Measurements from ENCODE around the gene ARID1B.

Gene ARID1B

GRCh38 chr6:156897907-156898531 lies 120.8 kb downstream of the ARID1B start:
- peaks cover 46% of the 10 kb centered on the region for H3K79me2 ChIP-seq (ENCODE audit: insufficient read depth, low read length)

GRCh38 chr6:156899071-156899470 lies 121.9 kb downstream of the ARID1B start:
- H3K4me3 ChIP-seq (ENCODE audit: insufficient read depth, low read length, poor library complexity, severe bottlenecking): no peak overlapping the region
- H3K27me3 ChIP-seq (ENCODE audit: low read length): no peaks in the 10 kb centered on the region
- peaks cover 9% of the 10 kb centered on the region; the same call in 1 of the 2 replicates for H3K36me3 ChIP-seq (ENCODE audit: low read length)
- peaks cover 36% of the 10 kb centered on the region for H3K79me2 ChIP-seq (ENCODE audit: insufficient read depth, low read length)
- no peak overlapping the region for H3K9ac ChIP-seq (ENCODE audit: low read length)
- no peaks in the 10 kb centered on the region for H4K20me1 ChIP-seq (ENCODE audit: low read depth, low read length)
- H3K9me3 ChIP-seq (ENCODE audit: insufficient read depth, low read length): no peaks in the 10 kb centered on the region
- H3F3A ChIP-seq (ENCODE audit: insufficient read depth): no peaks in the 10 kb centered on the region; the same call in 1 of the 2 replicates
- H3K9me2 ChIP-seq (replicated peaks; ENCODE audit: insufficient read depth, low read length): no peaks in the 10 kb centered on the region
- no peak overlapping the region for H2AFZ ChIP-seq (ENCODE audit: low read depth, low read length, severe bottlenecking)
- H3K4me2 ChIP-seq (ENCODE audit: low read depth, low read length, poor library complexity, severe bottlenecking): no peak overlapping the region
- no peak for TF ChIP-seq EZH2phosphoT487 (conservative IDR thresholded peaks at IDR 0.05; ENCODE audit: low read length)
- no peak for TF ChIP-seq CTCF (IDR thresholded peaks at IDR 0.05; ENCODE audit: insufficient read depth, low read length, poor library complexity, severe bottlenecking)
- no peak overlapping the region for H3K27ac ChIP-seq (ENCODE audit: low read depth, low read length)

More at GRCh38 chr6:156897907-156898531, 120.8 kb downstream of the ARID1B start:
- Histone ChIP-seq H3K9ac (ENCODE audit: low read length) (no peak overlapping the region), H2AFZ (ENCODE audit: low read depth, low read length, severe bottlenecking) (no peak overlapping the region), H3K4me2 (ENCODE audit: low read depth, low read length, poor library complexity, severe bottlenecking) (no peak overlapping the region), H3K27me3 (ENCODE audit: low read length) (no peaks in the 10 kb centered on the region), H3K9me2 (replicated peaks; ENCODE audit: insufficient read depth, low read length) (no peaks in the 10 kb centered on the region), H3F3A (ENCODE audit: insufficient read depth) (no peaks in the 10 kb centered on the region; the same call in 1 of the 2 replicates), H3K4me3 (ENCODE audit: insufficient read depth, low read length, poor library complexity, severe bottlenecking) (no peak overlapping the region), H3K9me3 (ENCODE audit: insufficient read depth, low read length) (no peaks in the 10 kb centered on the region), H3K27ac (ENCODE audit: low read depth, low read length) (no peak overlapping the region), H3K36me3 (ENCODE audit: low read length) (peaks cover 9% of the 10 kb centered on the region; the same call in 1 of the 2 replicates), H4K20me1 (ENCODE audit: low read depth, low read length) (0 out of 2 replicates have a peak, but pooled peaks cover 6% of the 10 kb centered on the region)
- TF ChIP-seq CTCF (IDR thresholded peaks at IDR 0.05; ENCODE audit: insufficient read depth, low read length, poor library complexity, severe bottlenecking) (no peak), EZH2phosphoT487 (conservative IDR thresholded peaks at IDR 0.05; ENCODE audit: low read length) (no peak)

GRCh38 chr6:156899532-156900135 lies 122.5 kb downstream of the ARID1B start:
- H3K79me2 ChIP-seq (ENCODE audit: insufficient read depth, low read length): peaks cover 35% of the 10 kb centered on the region
- H3K9me3 ChIP-seq (ENCODE audit: insufficient read depth, low read length): no peaks in the 10 kb centered on the region
- H3K27me3 ChIP-seq (ENCODE audit: low read length): no peaks in the 10 kb centered on the region
- H3K36me3 ChIP-seq (ENCODE audit: low read length): peaks cover 9% of the 10 kb centered on the region; the same call in 1 of the 2 replicates
- H3F3A ChIP-seq (ENCODE audit: insufficient read depth): no peaks in the 10 kb centered on the region; the same call in 1 of the 2 replicates
- H2AFZ ChIP-seq (ENCODE audit: low read depth, low read length, severe bottlenecking): no peak overlapping the region
- H3K4me2 ChIP-seq (ENCODE audit: low read depth, low read length, poor library complexity, severe bottlenecking): no peak overlapping the region
- H3K27ac ChIP-seq (ENCODE audit: low read depth, low read length): no peak overlapping the region
- H3K9me2 ChIP-seq (replicated peaks; ENCODE audit: insufficient read depth, low read length): no peaks in the 10 kb centered on the region
- no peak overlapping the region for H3K4me3 ChIP-seq (ENCODE audit: insufficient read depth, low read length, poor library complexity, severe bottlenecking)
- no peaks in the 10 kb centered on the region for H4K20me1 ChIP-seq (ENCODE audit: low read depth, low read length)
- H3K9ac ChIP-seq (ENCODE audit: low read length): no peak overlapping the region
- TF ChIP-seq CTCF (IDR thresholded peaks at IDR 0.05; ENCODE audit: insufficient read depth, low read length, poor library complexity, severe bottlenecking): no peak
- no peak for TF ChIP-seq EZH2phosphoT487 (conservative IDR thresholded peaks at IDR 0.05; ENCODE audit: low read length)
